ENCODE measurements around the gene TPM1.
A peak's percentile ranks its signal among the peaks of the same experiment; 100 is the strongest.
"Not testable (repeated sequence)": the region's sequence is repeated elsewhere in the genome, so short reads cannot be mapped to it uniquely, and the experiment has no call there.

The TPM1 gene

GRCh38 chr15:63105354-63105753 lies 62.8 kb downstream of the TPM1 start:
- H3K23ac ChIP-seq (ENCODE audit: low read length); H2BK5ac ChIP-seq (ENCODE audit: low read length); H2BK15ac ChIP-seq (replicated peaks; ENCODE audit: low read depth); H3K79me2 ChIP-seq (ENCODE audit: control insufficient read depth, insufficient read depth, low read length); H3K4me2 ChIP-seq (ENCODE audit: low read length); H3K27me3 ChIP-seq (ENCODE audit: insufficient read depth, low read length, poor library complexity); H3K4me1 ChIP-seq (ENCODE audit: control insufficient read depth, low read depth, low read length); H3K4me3 ChIP-seq (ENCODE audit: low read length); H2BK120ac ChIP-seq (ENCODE audit: low read depth, low read length); H4K8ac ChIP-seq (ENCODE audit: low read depth, low read length); H3K9ac ChIP-seq (ENCODE audit: low read length); DNase-seq; H3K79me1 ChIP-seq (ENCODE audit: low read length); H3K27ac ChIP-seq (ENCODE audit: low read depth, low read length); H2AK5ac ChIP-seq (ENCODE audit: low read length); H3K56ac ChIP-seq (ENCODE audit: low read length); H4K5ac ChIP-seq (ENCODE audit: low read length); H3K18ac ChIP-seq (ENCODE audit: low read length); H3K4ac ChIP-seq (ENCODE audit: low read depth, low read length); H3K36me3 ChIP-seq (ENCODE audit: control insufficient read depth, insufficient read depth, low read length): not testable (repeated sequence)
- no CpG with 5 or more reads among the region's 8 CpGs for WGBS (ENCODE audit: extremely low coverage, insufficient coverage, low lambda C conversion rate)

- no peak overlapping the region for H2BK15ac ChIP-seq (replicated peaks; ENCODE audit: low read depth)
- no peaks in the 10 kb centered on the region for H3K27me3 ChIP-seq (ENCODE audit: insufficient read depth, low read length, poor library complexity)
- H2BK120ac ChIP-seq (ENCODE audit: low read depth, low read length): no peak overlapping the region
- no peaks in the 10 kb centered on the region for H3K36me3 ChIP-seq (ENCODE audit: control insufficient read depth, insufficient read depth, low read length)
- H2AK5ac ChIP-seq (ENCODE audit: low read length): no peak overlapping the region
- no peak overlapping the region for H3K4me2 ChIP-seq (ENCODE audit: low read length)
- no peak overlapping the region for H3K18ac ChIP-seq (ENCODE audit: low read length)
- no CpG with 5 or more reads among the region's 9 CpGs for WGBS (ENCODE audit: extremely low coverage, insufficient coverage, low lambda C conversion rate)
- H3K9ac ChIP-seq (ENCODE audit: low read length): no peak overlapping the region
- DNase-seq: no peak
- H3K4ac ChIP-seq (ENCODE audit: low read depth, low read length): no peak overlapping the region
- no peak overlapping the region for H4K5ac ChIP-seq (ENCODE audit: low read length)
- no peak overlapping the region for H3K23ac ChIP-seq (ENCODE audit: low read length)
- no peaks in the 10 kb centered on the region for H3K4me1 ChIP-seq (ENCODE audit: control insufficient read depth, low read depth, low read length)
- no peaks in the 10 kb centered on the region for H3K79me2 ChIP-seq (ENCODE audit: control insufficient read depth, insufficient read depth, low read length)
- H3K27ac ChIP-seq (ENCODE audit: low read depth, low read length): no peak overlapping the region
- H2BK5ac ChIP-seq (ENCODE audit: low read length): no peak overlapping the region
- H3K4me3 ChIP-seq (ENCODE audit: low read length): no peak overlapping the region
- no peak overlapping the region for H3K56ac ChIP-seq (ENCODE audit: low read length)
- H3K79me1 ChIP-seq (ENCODE audit: low read length): no peaks in the 10 kb centered on the region
- no peak overlapping the region for H4K8ac ChIP-seq (ENCODE audit: low read depth, low read length)
Measured at GRCh38 chr15:63107895-63108546, 65.5 kb downstream of the TPM1 start.

- no peak overlapping the region for H2BK120ac ChIP-seq (ENCODE audit: low read depth, low read length)
- no peaks in the 10 kb centered on the region for H3K27me3 ChIP-seq (ENCODE audit: insufficient read depth, low read length, poor library complexity)
- no peak overlapping the region for H3K4me2 ChIP-seq (ENCODE audit: low read length)
- H2AK5ac ChIP-seq (ENCODE audit: low read length): no peak overlapping the region
- WGBS (ENCODE audit: extremely low coverage, insufficient coverage, low lambda C conversion rate): no CpG with 5 or more reads among the region's 2 CpGs
- no peak overlapping the region for H4K8ac ChIP-seq (ENCODE audit: low read depth, low read length)
- no peak overlapping the region for H2BK15ac ChIP-seq (replicated peaks; ENCODE audit: low read depth)
- no peak overlapping the region for H2BK5ac ChIP-seq (ENCODE audit: low read length)
- no peak for DNase-seq
- H3K4ac ChIP-seq (ENCODE audit: low read depth, low read length): no peak overlapping the region
- no peak overlapping the region for H3K18ac ChIP-seq (ENCODE audit: low read length)
- no peaks in the 10 kb centered on the region for H3K4me1 ChIP-seq (ENCODE audit: control insufficient read depth, low read depth, low read length)
- H3K56ac ChIP-seq (ENCODE audit: low read length): no peak overlapping the region
- H3K4me3 ChIP-seq (ENCODE audit: low read length): no peak overlapping the region
- H3K9ac ChIP-seq (ENCODE audit: low read length): no peak overlapping the region
- no peak overlapping the region for H4K5ac ChIP-seq (ENCODE audit: low read length)
- H3K36me3 ChIP-seq (ENCODE audit: control insufficient read depth, insufficient read depth, low read length): no peaks in the 10 kb centered on the region
- H3K79me2 ChIP-seq (ENCODE audit: control insufficient read depth, insufficient read depth, low read length): no peaks in the 10 kb centered on the region
- no peak overlapping the region for H3K27ac ChIP-seq (ENCODE audit: low read depth, low read length)
- H3K79me1 ChIP-seq (ENCODE audit: low read length): no peaks in the 10 kb centered on the region
- no peak overlapping the region for H3K23ac ChIP-seq (ENCODE audit: low read length)
Measured at GRCh38 chr15:63109498-63109897, 67.0 kb downstream of the TPM1 start.

- H2BK5ac ChIP-seq (ENCODE audit: low read length): no peak overlapping the region
- no peak overlapping the region for H4K5ac ChIP-seq (ENCODE audit: low read length)
- H3K27me3 ChIP-seq (ENCODE audit: insufficient read depth, low read length, poor library complexity): no peaks in the 10 kb centered on the region
- DNase-seq: no peak
- WGBS (ENCODE audit: extremely low coverage, insufficient coverage, low lambda C conversion rate): no CpG with 5 or more reads among the region's 2 CpGs
- H3K56ac ChIP-seq (ENCODE audit: low read length): no peak overlapping the region
- no peak overlapping the region for H3K4me2 ChIP-seq (ENCODE audit: low read length)
- H3K79me2 ChIP-seq (ENCODE audit: control insufficient read depth, insufficient read depth, low read length): no peaks in the 10 kb centered on the region
- H2AK5ac ChIP-seq (ENCODE audit: low read length): no peak overlapping the region
- H2BK15ac ChIP-seq (replicated peaks; ENCODE audit: low read depth): no peak overlapping the region
- H3K4me1 ChIP-seq (ENCODE audit: control insufficient read depth, low read depth, low read length): no peaks in the 10 kb centered on the region
- H2BK120ac ChIP-seq (ENCODE audit: low read depth, low read length): no peak overlapping the region
- no peak overlapping the region for H3K4me3 ChIP-seq (ENCODE audit: low read length)
- no peak overlapping the region for H4K8ac ChIP-seq (ENCODE audit: low read depth, low read length)
- no peak overlapping the region for H3K23ac ChIP-seq (ENCODE audit: low read length)
- no peak overlapping the region for H3K27ac ChIP-seq (ENCODE audit: low read depth, low read length)
- H3K36me3 ChIP-seq (ENCODE audit: control insufficient read depth, insufficient read depth, low read length): no peaks in the 10 kb centered on the region
- H3K9ac ChIP-seq (ENCODE audit: low read length): no peak overlapping the region
- H3K4ac ChIP-seq (ENCODE audit: low read depth, low read length): no peak overlapping the region
- no peaks in the 10 kb centered on the region for H3K79me1 ChIP-seq (ENCODE audit: low read length)
- no peak overlapping the region for H3K18ac ChIP-seq (ENCODE audit: low read length)
Measured at GRCh38 chr15:63109920-63110319, 67.4 kb downstream of the TPM1 start.

- no peak overlapping the region for H2BK15ac ChIP-seq (replicated peaks; ENCODE audit: low read depth)
Measured at GRCh38 chr15:63110428-63111026, 68.0 kb downstream of the TPM1 start.

GRCh38 chr15:63111481-63111880 lies 68.9 kb downstream of the TPM1 start:
- Histone ChIP-seq H3K4me1 (ENCODE audit: control insufficient read depth, low read depth, low read length) (no peaks in the 10 kb centered on the region), H3K9ac (ENCODE audit: low read length) (no peak overlapping the region), H2AK5ac (ENCODE audit: low read length) (no peak overlapping the region), H3K27me3 (ENCODE audit: insufficient read depth, low read length, poor library complexity) (no peaks in the 10 kb centered on the region), H3K56ac (ENCODE audit: low read length) (peak overlapping the region; percentile 34), H4K8ac (ENCODE audit: low read depth, low read length) (no peak overlapping the region), H3K4me3 (ENCODE audit: low read length) (no peak overlapping the region), H4K5ac (ENCODE audit: low read length) (no peak overlapping the region), H3K4me2 (ENCODE audit: low read length) (no peak overlapping the region), H3K23ac (ENCODE audit: low read length) (no peak overlapping the region), H2BK15ac (replicated peaks; ENCODE audit: low read depth) (no peak overlapping the region), H3K4ac (ENCODE audit: low read depth, low read length) (no peak overlapping the region), H3K79me1 (ENCODE audit: low read length) (no peaks in the 10 kb centered on the region), H2BK120ac (ENCODE audit: low read depth, low read length) (no peak overlapping the region), H3K27ac (ENCODE audit: low read depth, low read length) (no peak overlapping the region), H3K36me3 (ENCODE audit: control insufficient read depth, insufficient read depth, low read length) (no peaks in the 10 kb centered on the region), H2BK5ac (ENCODE audit: low read length) (no peak overlapping the region), H3K79me2 (ENCODE audit: control insufficient read depth, insufficient read depth, low read length) (no peaks in the 10 kb centered on the region), H3K18ac (ENCODE audit: low read length) (no peak overlapping the region)
- no peak for DNase-seq

More at GRCh38 chr15:63110428-63111026, 68.0 kb downstream of the TPM1 start:
- Histone ChIP-seq H2BK120ac (ENCODE audit: low read depth, low read length) (no peak overlapping the region), H3K4me3 (ENCODE audit: low read length) (no peak overlapping the region), H3K4me2 (ENCODE audit: low read length) (no peak overlapping the region), H3K27ac (ENCODE audit: low read depth, low read length) (no peak overlapping the region), H3K9ac (ENCODE audit: low read length) (no peak overlapping the region), H3K27me3 (ENCODE audit: insufficient read depth, low read length, poor library complexity) (no peaks in the 10 kb centered on the region), H3K36me3 (ENCODE audit: control insufficient read depth, insufficient read depth, low read length) (no peaks in the 10 kb centered on the region), H3K79me2 (ENCODE audit: control insufficient read depth, insufficient read depth, low read length) (no peaks in the 10 kb centered on the region), H2BK5ac (ENCODE audit: low read length) (no peak overlapping the region), H3K4me1 (ENCODE audit: control insufficient read depth, low read depth, low read length) (no peaks in the 10 kb centered on the region), H2AK5ac (ENCODE audit: low read length) (no peak overlapping the region), H3K18ac (ENCODE audit: low read length) (no peak overlapping the region), H3K23ac (ENCODE audit: low read length) (no peak overlapping the region), H4K5ac (ENCODE audit: low read length) (no peak overlapping the region), H3K56ac (ENCODE audit: low read length) (no peak overlapping the region), H3K4ac (ENCODE audit: low read depth, low read length) (no peak overlapping the region), H3K79me1 (ENCODE audit: low read length) (no peaks in the 10 kb centered on the region), H4K8ac (ENCODE audit: low read depth, low read length) (no peak overlapping the region)
- WGBS (ENCODE audit: extremely low coverage, insufficient coverage, low lambda C conversion rate): no CpG with 5 or more reads among the region's 3 CpGs
- no peak for DNase-seq

All from mesendoderm (in vitro differentiated cells).